K562 (cell line): ENCODE measurements around the gene NRARP. TPM values are rescaled to one million over a fixed set of nuclear protein-coding genes. Genes with fewer than 3 reads are reported as not detected.

Source experiments
- ATF1 ChIP-seq, 2 experiments: fragments of 450-650 bp in 1 of 2; IDR thresholded peaks; 2 replicates each; pipeline ENCODE4 v1.6.1; 2016; ENCODE audit warnings: missing compliant biosample characterization in 1 of 2, missing genetic modification characterization in 1 of 2
- ATF7 ChIP-seq: fragments of 450-650 bp; IDR thresholded peaks from 2 replicates; pipeline ENCODE4 v1.7.1; 2014; ENCODE audit warnings: mild to moderate bottlenecking, moderate library complexity
- CREB1 ChIP-seq, 2 experiments: sonication (generic) in 1 of 2; formaldehyde crosslinking in 1 of 2; IDR thresholded peaks; 2 replicates each; pipeline versions ENCODE4 v1.6.1 to v1.8.0; 2012 to 2022; ENCODE audit warnings: inconsistent platforms in 1 of 2, mild to moderate bottlenecking in 1 of 2, missing genetic modification reagents in 1 of 2, moderate library complexity in 1 of 2
- DDX20 ChIP-seq: fragments of 450-650 bp; IDR thresholded peaks from 2 replicates; pipeline ENCODE4 v1.6.1; 2016; ENCODE audit warnings: missing genetic modification characterization, low read depth, mild to moderate bottlenecking, missing compliant biosample characterization, moderate library complexity
- ELF1 ChIP-seq: fragments of 200-800 bp; sonication (Bioruptor generic); IDR thresholded peaks from 2 replicates; pipeline ENCODE4 v1.6.1; 2016; ENCODE audit warnings: missing genetic modification characterization, missing compliant biosample characterization
- EP400 ChIP-seq: fragments of 450-650 bp; IDR thresholded peaks from 2 replicates; pipeline ENCODE4 v1.6.1; 2017; ENCODE audit warnings: antibody characterized with exemption, mild to moderate bottlenecking, moderate library complexity
- FOXM1 ChIP-seq, 2 experiments: fragments of 450-650 bp in 1 of 2; sonication (generic) in 1 of 2; formaldehyde crosslinking in 1 of 2; IDR thresholded peaks; 2 replicates each; pipeline versions ENCODE4 v1.6.1 to v1.9.0; 2017 to 2022; ENCODE audit warnings: low read depth in 2 of 2, mild to moderate bottlenecking in 2 of 2, missing genetic modification reagents in 1 of 2, moderate library complexity in 1 of 2
- GTF2A2 ChIP-seq: IDR thresholded peaks from 2 replicates; pipeline ENCODE4 v1.6.1; 2016; ENCODE audit warnings: mild to moderate bottlenecking, missing genetic modification characterization, missing compliant biosample characterization
- HMG20B ChIP-seq: fragments of 250-450 bp; sonication (Bioruptor Pico); IDR thresholded peaks from 2 replicates; pipeline ENCODE4 v1.5.0; 2021; ENCODE audit warnings: mild to moderate bottlenecking
- IFI16 ChIP-seq: fragments of 250-450 bp; sonication (Bioruptor Pico); IDR thresholded peaks from 2 replicates; pipeline ENCODE4 v2.1.2; 2022; ENCODE audit warnings: mild to moderate bottlenecking, inconsistent platforms
- MAZ ChIP-seq, 2 experiments: fragments of 450-650 bp in 1 of 2; sonication (generic) in 1 of 2; formaldehyde crosslinking; IDR thresholded peaks in 1 of 2; conservative IDR thresholded peaks in 1 of 2; 2 replicates each; pipeline versions ENCODE4 v1.4.0 to v1.5.0; 2020; ENCODE audit warnings: mild to moderate bottlenecking in 1 of 2, missing genetic modification reagents in 1 of 2
- MTF1 ChIP-seq: fragments of 250-450 bp; sonication (Bioruptor Pico); IDR thresholded peaks from 2 replicates; pipeline ENCODE4 v1.9.0; 2021; ENCODE audit warnings: moderate library complexity, mild to moderate bottlenecking, inconsistent platforms, borderline replicate concordance
- MYC ChIP-seq, 2 experiments: fragments of 250-450 bp in 1 of 2; sonication (Bioruptor Pico) in 1 of 2; IDR thresholded peaks; 2 replicates each; pipeline versions ENCODE4 v1.5.1 to v1.6.1; 2012 to 2021; ENCODE audit warnings: low read depth in 2 of 2, borderline replicate concordance in 1 of 2, improper control_type of control experiment in 1 of 2, low read length in 1 of 2, mild to moderate bottlenecking in 1 of 2, moderate library complexity in 1 of 2
- NRF1 ChIP-seq, 2 experiments: fragments of 450-650 bp; IDR thresholded peaks in 1 of 2; conservative IDR thresholded peaks in 1 of 2; 2 replicates each; pipeline ENCODE4 v1.6.1; 2014; ENCODE audit warnings: mild to moderate bottlenecking in 2 of 2
- PCBP1 ChIP-seq: fragments of 200-400 bp; formaldehyde crosslinking; IDR thresholded peaks from 2 replicates; pipeline ENCODE4 v1.6.1; 2018; ENCODE audit warnings: mild to moderate bottlenecking, low read depth, low read length; ENCODE audit not compliant: poor library complexity, severe bottlenecking
- RB1 ChIP-seq: fragments of 450-650 bp; IDR thresholded peaks from 2 replicates; pipeline ENCODE4 v1.6.1; 2017; ENCODE audit warnings: low read depth, mild to moderate bottlenecking
- RBM14 ChIP-seq: fragments of 200-400 bp; formaldehyde crosslinking; IDR thresholded peaks from 2 replicates; pipeline ENCODE4 v1.6.1; 2018; ENCODE audit warnings: low read depth, mild to moderate bottlenecking, low read length, moderate library complexity, borderline replicate concordance; ENCODE audit not compliant: insufficient read depth
- SUPT5H ChIP-seq: fragments of 450-650 bp; IDR thresholded peaks from 2 replicates; pipeline ENCODE4 v1.6.1; 2016
- TBL1XR1 ChIP-seq, 2 experiments: IDR thresholded peaks; 2 replicates each; pipeline ENCODE4 v1.6.1; 2012; ENCODE audit warnings: improper control_type of control experiment in 2 of 2, low read length in 2 of 2, mild to moderate bottlenecking in 1 of 2
- TBP ChIP-seq: optimal IDR thresholded peaks from 2 replicates; pipeline ENCODE3; 2011; ENCODE audit warnings: low read depth, low read length, improper control_type of control experiment
- TRIM28 ChIP-seq: fragments of 450-650 bp; IDR thresholded peaks from 2 replicates; pipeline ENCODE4 v1.6.1; 2017
- ZNF232 ChIP-seq: sonication (generic); formaldehyde crosslinking; IDR thresholded peaks from 2 replicates; pipeline ENCODE4 v1.8.0; 2022; ENCODE audit warnings: mild to moderate bottlenecking, missing genetic modification reagents
- polyA plus RNA-seq, 8 experiments: library from polyadenylated mRNA; depleted of rRNA in 4 of 8; stranded (reverse) in 5 of 8; unstranded in 3 of 8; fragments of >200 nt; fragmentation: Nextera tagmentation in 2 of 8; fragmentation: Illumina TruSeq in 1 of 8; extraction: Ambion mirVana in 2 of 8; extraction: Trizol in 1 of 8; gene quantifications; 2 replicates each; pipeline versions ENCODE4 v1.2.1 to v1.2.3, GENCODE V29; 2011 to 2014; ENCODE audit warnings: inconsistent platforms in 1 of 8, missing spikeins in 1 of 8
- total RNA-seq, 7 experiments: library from RNA; depleted of rRNA in 6 of 7; stranded (reverse); fragments of >200 nt in 6 of 7; fragmentation: Illumina TruSeq in 2 of 7; extraction: Trizol in 2 of 7; gene quantifications; 2 replicates each; pipeline versions ENCODE4 v1.2.1 to v1.2.3, GENCODE V29; 2011 to 2021; ENCODE audit warnings: low replicate concordance in 1 of 7
- TF ChIP-seq, protein P1 (sequence below), 2 experiments: fragments of 450-650 bp; conservative IDR thresholded peaks; 2 replicates each; pipeline ENCODE4 v1.6.1; 2017; ENCODE audit warnings: mild to moderate bottlenecking in 2 of 2, moderate library complexity in 2 of 2

The NRARP gene
- total and polyA plus RNA-seq, 9 of the 15 experiments (the other 6 are each of a cell fraction or from before 2014, with no cell fraction given), result 2.0 to 24.5 (median 7.2) TPM; not detected in 2

DNA sequence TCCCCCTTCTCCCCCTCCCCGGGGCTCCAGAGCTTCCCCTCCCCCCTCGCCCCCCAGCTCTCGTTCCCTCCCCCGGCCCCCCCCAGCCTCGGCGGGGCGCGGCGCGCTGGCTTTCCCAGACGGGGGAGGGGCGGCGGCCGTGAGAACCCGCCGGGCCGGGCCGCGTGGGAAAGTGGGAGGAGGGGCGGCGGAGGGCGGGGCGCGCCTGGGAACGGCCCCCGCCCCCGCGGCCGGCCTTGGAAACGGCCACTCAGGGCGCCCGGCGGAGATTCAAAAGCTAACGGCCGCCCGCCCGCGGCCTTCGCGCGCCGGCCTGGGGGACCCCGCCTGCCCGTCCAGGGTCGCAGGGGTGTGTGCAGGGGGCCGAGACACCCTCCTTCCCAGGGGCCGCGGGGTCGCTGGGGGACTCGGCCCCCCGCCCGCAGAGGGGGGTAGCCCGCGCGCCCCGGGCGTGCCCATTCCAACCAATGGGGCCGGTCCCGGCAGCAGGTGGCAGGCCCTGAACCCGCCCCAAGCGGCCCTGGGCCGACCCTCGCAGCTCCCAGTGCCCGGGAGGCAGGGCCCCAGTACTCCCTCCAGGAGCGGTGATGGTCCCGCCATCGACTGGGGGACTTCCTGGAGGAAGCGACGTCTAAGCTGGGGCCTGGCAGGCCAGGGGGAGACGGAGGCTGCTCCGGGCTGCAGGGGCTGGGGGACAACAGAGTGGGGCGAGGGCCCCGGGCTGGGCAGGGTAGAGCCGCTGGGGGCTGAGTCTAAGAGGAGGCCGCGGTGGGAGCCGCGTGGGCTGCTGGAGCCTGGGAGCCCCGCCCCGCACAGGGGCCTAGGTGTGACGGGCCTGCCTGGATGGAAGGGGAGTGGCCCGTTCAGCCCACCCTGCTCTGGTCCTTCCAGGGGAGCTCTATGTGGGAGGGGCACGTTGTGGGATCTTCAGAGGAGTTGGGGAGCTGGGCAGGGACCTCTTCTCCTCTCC is 14.2 kb upstream of the NRARP start (continued):
- TF ChIP-seq CREB1 (IDR thresholded peaks at IDR 0.05), result 0 out of 2 replicates have a peak, but pooled peaks have one; percentile 20
- TF ChIP-seq CREB1 (CRISPR knock-in tag; IDR thresholded peaks at IDR 0.05), result no peak; the same call in 1 of the 2 replicates
- no peak for TF ChIP-seq GTF2A2 (tag)
- no peak for TF ChIP-seq ZNF232 (CRISPR knock-in tag)
- TF ChIP-seq ATF7, result peak; percentile 46; the same call in 1 of the 2 replicates
- TF ChIP-seq FOXM1 (IDR thresholded peaks at IDR 0.05; ENCODE audit: low read depth), result no peak; the same call in 1 of the 2 replicates
- peak; percentile 90 for TF ChIP-seq FOXM1 (CRISPR knock-in tag; IDR thresholded peaks at IDR 0.05; ENCODE audit: low read depth)
- TF ChIP-seq MYC (IDR thresholded peaks at IDR 0.05; ENCODE audit: low read depth, low read length), result peak; percentile 70
- TF ChIP-seq MYC (CRISPR knock-in tag; IDR thresholded peaks at IDR 0.05; ENCODE audit: borderline replicate concordance, low read depth), result peak; percentile 68; the same call in 1 of the 2 replicates
- TF ChIP-seq EP400, result peak; percentile 64; the same call in 1 of the 2 replicates
- no peak for TF ChIP-seq DDX20
- no peak for TF ChIP-seq MTF1 (CRISPR knock-in tag)
- no peak for TF ChIP-seq RBM14
- peak; percentile 36 to 80; a peak in 3 of 4 replicates for TF ChIP-seq MAZ (CRISPR knock-in tag; conservative IDR thresholded peaks at IDR 0.05 in 1 of 2, IDR thresholded peaks at IDR 0.05 in 1 of 2)
- peak in 1 of 2 experiments; percentile 10; a peak in 1 of 4 replicates for TF ChIP-seq NRF1 (conservative IDR thresholded peaks at IDR 0.05 in 1 of 2, IDR thresholded peaks at IDR 0.05 in 1 of 2)
- TF ChIP-seq ATF1 (CRISPR knock-in tag; IDR thresholded peaks at IDR 0.05), result no peak
- peak; percentile 20; the same call in 1 of the 2 replicates for TF ChIP-seq ATF1 (tag; IDR thresholded peaks at IDR 0.05)
- peak; percentile 24 for TF ChIP-seq TBP
- TF ChIP-seq TRIM28, result no peak
- TF ChIP-seq, protein P1, sequence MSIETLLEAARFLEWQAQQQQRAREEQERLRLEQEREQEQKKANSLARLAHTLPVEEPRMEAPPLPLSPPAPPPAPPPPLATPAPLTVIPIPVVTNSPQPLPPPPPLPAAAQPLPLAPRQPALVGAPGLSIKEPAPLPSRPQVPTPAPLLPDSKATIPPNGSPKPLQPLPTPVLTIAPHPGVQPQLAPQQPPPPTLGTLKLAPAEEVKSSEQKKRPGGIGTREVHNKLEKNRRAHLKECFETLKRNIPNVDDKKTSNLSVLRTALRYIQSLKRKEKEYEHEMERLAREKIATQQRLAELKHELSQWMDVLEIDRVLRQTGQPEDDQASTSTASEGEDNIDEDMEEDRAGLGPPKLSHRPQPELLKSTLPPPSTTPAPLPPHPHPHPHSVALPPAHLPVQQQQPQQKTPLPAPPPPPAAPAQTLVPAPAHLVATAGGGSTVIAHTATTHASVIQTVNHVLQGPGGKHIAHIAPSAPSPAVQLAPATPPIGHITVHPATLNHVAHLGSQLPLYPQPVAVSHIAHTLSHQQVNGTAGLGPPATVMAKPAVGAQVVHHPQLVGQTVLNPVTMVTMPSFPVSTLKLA (conservative IDR thresholded peaks at IDR 0.05), result peak in 1 of 2 experiments; percentile 36; a peak in 1 of 4 replicates
- TF ChIP-seq ELF1 (tag), result 0 out of 2 replicates have a peak, but pooled peaks have one; percentile 16
- peak in 1 of 2 experiments; percentile 31; a peak in 1 of 4 replicates for TF ChIP-seq TBL1XR1 (IDR thresholded peaks at IDR 0.05; ENCODE audit: low read length in 2 of 2)
- TF ChIP-seq PCBP1, result peak; percentile 53
- peak; percentile 75; the same call in 1 of the 2 replicates for TF ChIP-seq RB1
- TF ChIP-seq IFI16 (CRISPR knock-in tag), result no peak
- 0 out of 2 replicates have a peak, but pooled peaks have one; percentile 46 for TF ChIP-seq SUPT5H
- TF ChIP-seq HMG20B (CRISPR knock-in tag), result no peak
